ENCODE data around the gene MOXD1.

DNA sequence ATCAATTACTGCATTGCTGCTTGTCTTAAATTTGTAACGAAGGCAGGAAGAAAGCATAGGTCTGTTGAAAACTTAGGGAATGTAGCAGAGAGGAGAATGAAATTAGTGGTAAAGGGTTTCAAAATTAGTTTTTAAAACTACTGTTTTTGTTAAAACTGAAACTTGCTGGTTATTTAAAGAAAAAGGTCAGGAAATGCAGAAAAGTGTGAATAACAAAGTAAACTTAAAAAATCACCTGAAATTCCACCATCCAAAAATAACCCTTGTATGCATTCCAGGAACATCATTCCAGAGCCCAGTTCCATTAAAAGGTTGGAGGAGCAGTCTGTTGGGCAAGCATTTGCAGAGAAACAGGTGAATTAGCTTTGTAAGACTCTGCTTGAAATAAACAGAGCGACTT is 3.1 kb upstream of the MOXD1 start:
- TF ChIP-seq POLR2AphosphoS5 (IDR thresholded peaks at IDR 0.05; ENCODE audit: insufficient read depth in 1 of 2, low read depth in 1 of 2) (no peak), POLR2A (IDR thresholded peaks at IDR 0.05) (no peak)
- TF ChIP-seq, protein P1, sequence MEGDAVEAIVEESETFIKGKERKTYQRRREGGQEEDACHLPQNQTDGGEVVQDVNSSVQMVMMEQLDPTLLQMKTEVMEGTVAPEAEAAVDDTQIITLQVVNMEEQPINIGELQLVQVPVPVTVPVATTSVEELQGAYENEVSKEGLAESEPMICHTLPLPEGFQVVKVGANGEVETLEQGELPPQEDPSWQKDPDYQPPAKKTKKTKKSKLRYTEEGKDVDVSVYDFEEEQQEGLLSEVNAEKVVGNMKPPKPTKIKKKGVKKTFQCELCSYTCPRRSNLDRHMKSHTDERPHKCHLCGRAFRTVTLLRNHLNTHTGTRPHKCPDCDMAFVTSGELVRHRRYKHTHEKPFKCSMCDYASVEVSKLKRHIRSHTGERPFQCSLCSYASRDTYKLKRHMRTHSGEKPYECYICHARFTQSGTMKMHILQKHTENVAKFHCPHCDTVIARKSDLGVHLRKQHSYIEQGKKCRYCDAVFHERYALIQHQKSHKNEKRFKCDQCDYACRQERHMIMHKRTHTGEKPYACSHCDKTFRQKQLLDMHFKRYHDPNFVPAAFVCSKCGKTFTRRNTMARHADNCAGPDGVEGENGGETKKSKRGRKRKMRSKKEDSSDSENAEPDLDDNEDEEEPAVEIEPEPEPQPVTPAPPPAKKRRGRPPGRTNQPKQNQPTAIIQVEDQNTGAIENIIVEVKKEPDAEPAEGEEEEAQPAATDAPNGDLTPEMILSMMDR (IDR thresholded peaks at IDR 0.05), result no peak

All from vagina (tissue), 2 donors.